ENCODE measurements around the gene SNX6. TPM values are rescaled to one million over a fixed set of nuclear protein-coding genes. Genes with fewer than 3 reads are reported as not detected.

Gene SNX6
- total and polyA plus RNA-seq, 7 donors, result 69.4 to 136 (median 94.2) TPM

GRCh38 chr14:34614638-34615037 is 15.3 kb downstream of the SNX6 start:
- intact Hi-C loops (cut with DNase I), result no loop called here
- Histone ChIP-seq H3K27me3 (no peaks in the 10 kb centered on the region), H3K27ac (no peak overlapping the region), H3K4me3 (no peak overlapping the region), H3K4me1 (peaks cover 0 to 2% (median 0%) of the 10 kb centered on the region in 4 donors), H3K36me3 (peaks cover 0 to 40% (median 3%) of the 10 kb centered on the region in 4 donors), H3K9me3 (no peaks in the 10 kb centered on the region)
- WGBS, 2 donors, result 95 to 97% methylated on average over 4 of the region's 4 CpGs
- TF ChIP-seq POLR2AphosphoS5 (IDR thresholded peaks at IDR 0.05) (no peak), POLR2A (IDR thresholded peaks at IDR 0.05) (no peak)
- DNase-seq, result peak; percentile 3

- 79 to 80% methylated on average over 3 of the region's 3 CpGs for WGBS, 2 donors
- Histone ChIP-seq H3K4me3 (no peak overlapping the region), H3K9me3 (no peaks in the 10 kb centered on the region), H3K4me1 (no peaks in the 10 kb centered on the region), H3K27ac (no peak overlapping the region), H3K36me3 (peaks cover 15 to 60% (median 36%) of the 10 kb centered on the region in 4 donors), H3K27me3 (no peaks in the 10 kb centered on the region)
- DNase-seq, result peak; percentile 15
- TF ChIP-seq POLR2AphosphoS5 (IDR thresholded peaks at IDR 0.05) (no peak), EP300 (IDR thresholded peaks at IDR 0.05) (no peak), POLR2A (IDR thresholded peaks at IDR 0.05) (no peak)
- TF ChIP-seq, protein P1, sequence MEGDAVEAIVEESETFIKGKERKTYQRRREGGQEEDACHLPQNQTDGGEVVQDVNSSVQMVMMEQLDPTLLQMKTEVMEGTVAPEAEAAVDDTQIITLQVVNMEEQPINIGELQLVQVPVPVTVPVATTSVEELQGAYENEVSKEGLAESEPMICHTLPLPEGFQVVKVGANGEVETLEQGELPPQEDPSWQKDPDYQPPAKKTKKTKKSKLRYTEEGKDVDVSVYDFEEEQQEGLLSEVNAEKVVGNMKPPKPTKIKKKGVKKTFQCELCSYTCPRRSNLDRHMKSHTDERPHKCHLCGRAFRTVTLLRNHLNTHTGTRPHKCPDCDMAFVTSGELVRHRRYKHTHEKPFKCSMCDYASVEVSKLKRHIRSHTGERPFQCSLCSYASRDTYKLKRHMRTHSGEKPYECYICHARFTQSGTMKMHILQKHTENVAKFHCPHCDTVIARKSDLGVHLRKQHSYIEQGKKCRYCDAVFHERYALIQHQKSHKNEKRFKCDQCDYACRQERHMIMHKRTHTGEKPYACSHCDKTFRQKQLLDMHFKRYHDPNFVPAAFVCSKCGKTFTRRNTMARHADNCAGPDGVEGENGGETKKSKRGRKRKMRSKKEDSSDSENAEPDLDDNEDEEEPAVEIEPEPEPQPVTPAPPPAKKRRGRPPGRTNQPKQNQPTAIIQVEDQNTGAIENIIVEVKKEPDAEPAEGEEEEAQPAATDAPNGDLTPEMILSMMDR (IDR thresholded peaks at IDR 0.05), result no peak
- intact Hi-C loops (cut with DNase I), result no loop called here
Measured at GRCh38 chr14:34610101-34610500, 19.8 kb downstream of the SNX6 start.

DNA sequence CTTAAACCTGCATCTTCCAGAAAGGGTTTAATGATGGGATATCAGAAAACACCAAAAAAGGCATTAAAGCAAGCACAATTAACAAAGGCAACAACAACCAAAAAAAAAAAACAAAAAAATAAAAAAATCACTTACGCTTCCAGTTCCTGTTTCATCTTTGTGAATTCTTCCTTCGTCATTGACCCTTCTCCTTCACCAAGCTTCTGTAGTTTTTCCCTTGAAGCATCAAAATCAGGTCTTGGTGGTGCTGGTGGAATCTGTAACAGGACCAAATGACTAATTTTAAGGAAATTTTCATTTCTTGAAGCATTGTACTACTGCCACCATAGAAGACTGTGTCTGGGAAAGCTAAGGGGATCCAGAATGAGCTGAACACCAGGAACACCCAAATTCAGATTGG is 24.5 kb downstream of the SNX6 start:
- H3K4me3 ChIP-seq, result no peak overlapping the region
- no peak for TF ChIP-seq EP300 (IDR thresholded peaks at IDR 0.05)
- TF ChIP-seq, protein P1 (IDR thresholded peaks at IDR 0.05), result no peak
- no peak for TF ChIP-seq POLR2A (IDR thresholded peaks at IDR 0.05)
- TF ChIP-seq POLR2AphosphoS5 (IDR thresholded peaks at IDR 0.05), result no peak
- peaks cover 25 to 93% (median 69%) of the 10 kb centered on the region in 4 donors for H3K36me3 ChIP-seq
- intact Hi-C loops (cut with DNase I), result no loop called here
- WGBS, 2 donors, result 93% methylated on average over 2 of the region's 2 CpGs
- H3K4me1 ChIP-seq, result no peaks in the 10 kb centered on the region
- H3K27ac ChIP-seq, result no peak overlapping the region
- no peaks in the 10 kb centered on the region for H3K27me3 ChIP-seq
- no peaks in the 10 kb centered on the region for H3K9me3 ChIP-seq
- no peak for DNase-seq

DNA sequence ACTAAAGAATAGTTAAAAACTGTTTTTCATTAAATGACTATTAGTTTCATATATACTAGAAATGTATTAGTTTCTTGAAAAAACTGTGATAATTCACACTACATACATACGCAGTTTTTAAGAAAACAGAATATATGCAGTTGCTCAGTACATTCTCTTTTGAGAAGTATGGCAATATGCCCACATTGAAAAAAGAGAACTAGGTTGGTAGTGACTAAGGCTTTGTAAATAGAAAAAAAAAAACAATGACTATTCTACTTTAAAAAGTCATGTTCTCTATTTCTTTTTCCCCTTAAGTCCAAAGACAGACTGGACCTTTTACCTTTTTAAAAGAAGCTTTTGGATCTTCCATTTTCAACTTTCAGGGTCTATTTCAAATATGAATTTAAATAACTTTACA is 25.0 kb downstream of the SNX6 start:
- WGBS, 2 donors, result 90% methylated on average over 1 of the region's 1 CpG
- intact Hi-C loops (cut with DNase I), result no loop called here

GRCh38 chr14:34596891-34597290 is 33.1 kb downstream of the SNX6 start:
- peak; percentile 38 for DNase-seq
- H3K27me3 ChIP-seq, result no peaks in the 10 kb centered on the region
- H3K9me3 ChIP-seq, result no peaks in the 10 kb centered on the region
- H3K4me3 ChIP-seq, result no peak overlapping the region
- intact Hi-C loops (cut with DNase I), result no loop called here
- no peak overlapping the region for H3K27ac ChIP-seq
- TF ChIP-seq EP300 (IDR thresholded peaks at IDR 0.05) (no peak), POLR2A (IDR thresholded peaks at IDR 0.05) (no peak), POLR2AphosphoS5 (IDR thresholded peaks at IDR 0.05) (no peak)
- TF ChIP-seq, protein P1 (IDR thresholded peaks at IDR 0.05), result no peak
- H3K36me3 ChIP-seq, result peaks cover 30 to 100% (median 76%) of the 10 kb centered on the region in 4 donors
- WGBS, 2 donors, result 88 to 93% methylated on average over 3 of the region's 3 CpGs
- H3K4me1 ChIP-seq, result no peaks in the 10 kb centered on the region

More for the DNA sequence above, 25.0 kb downstream of the SNX6 start:
- Histone ChIP-seq H3K27ac (no peak overlapping the region), H3K4me1 (no peaks in the 10 kb centered on the region), H3K9me3 (no peaks in the 10 kb centered on the region), H3K36me3 (peaks cover 26 to 98% (median 73%) of the 10 kb centered on the region in 4 donors), H3K27me3 (no peaks in the 10 kb centered on the region), H3K4me3 (no peak overlapping the region)
- TF ChIP-seq, protein P1 (IDR thresholded peaks at IDR 0.05), result no peak
- DNase-seq, result no peak

Data from sigmoid colon (tissue), 7 donors.